GM21515 (cell line): ENCODE results near the gene MLST8.
"Not testable (repeated sequence)": the region's sequence is repeated elsewhere in the genome, so short reads cannot be mapped to it uniquely, and the experiment has no call there.

Source experiments
- ATAC-seq: cut with Tn5 transposase; IDR thresholded peaks from one replicate; pipeline ENCODE4 v1.9.1; 2021; ENCODE audit not compliant: unreplicated experiment

Gene MLST8

GRCh38 chr16:2243031-2243528 is 37.8 kb downstream of the MLST8 start:
- ATAC-seq: no peak

DNA sequence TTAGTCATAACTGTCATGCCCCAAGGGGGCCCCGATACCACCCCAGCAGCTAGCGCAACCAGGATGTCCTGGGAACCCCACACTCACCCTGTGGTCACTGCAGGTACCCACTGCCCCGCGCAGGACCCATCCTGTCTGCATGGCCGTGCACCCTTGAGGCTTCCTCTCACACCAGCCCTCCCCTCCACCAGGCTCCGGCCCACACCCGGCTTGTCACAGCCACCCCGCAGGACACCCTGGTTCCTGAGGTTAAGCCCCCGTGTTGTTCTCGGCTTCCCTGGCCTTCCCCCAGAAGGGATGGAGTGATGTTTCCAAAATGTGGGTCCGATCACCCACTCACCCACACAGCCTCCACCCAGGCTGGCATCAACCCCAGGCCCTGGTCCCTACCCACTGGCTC is 38.5 kb downstream of the MLST8 start:
- no peak for ATAC-seq

- no peak for ATAC-seq
Measured at GRCh38 chr16:2244301-2244700, 39.0 kb downstream of the MLST8 start.

DNA sequence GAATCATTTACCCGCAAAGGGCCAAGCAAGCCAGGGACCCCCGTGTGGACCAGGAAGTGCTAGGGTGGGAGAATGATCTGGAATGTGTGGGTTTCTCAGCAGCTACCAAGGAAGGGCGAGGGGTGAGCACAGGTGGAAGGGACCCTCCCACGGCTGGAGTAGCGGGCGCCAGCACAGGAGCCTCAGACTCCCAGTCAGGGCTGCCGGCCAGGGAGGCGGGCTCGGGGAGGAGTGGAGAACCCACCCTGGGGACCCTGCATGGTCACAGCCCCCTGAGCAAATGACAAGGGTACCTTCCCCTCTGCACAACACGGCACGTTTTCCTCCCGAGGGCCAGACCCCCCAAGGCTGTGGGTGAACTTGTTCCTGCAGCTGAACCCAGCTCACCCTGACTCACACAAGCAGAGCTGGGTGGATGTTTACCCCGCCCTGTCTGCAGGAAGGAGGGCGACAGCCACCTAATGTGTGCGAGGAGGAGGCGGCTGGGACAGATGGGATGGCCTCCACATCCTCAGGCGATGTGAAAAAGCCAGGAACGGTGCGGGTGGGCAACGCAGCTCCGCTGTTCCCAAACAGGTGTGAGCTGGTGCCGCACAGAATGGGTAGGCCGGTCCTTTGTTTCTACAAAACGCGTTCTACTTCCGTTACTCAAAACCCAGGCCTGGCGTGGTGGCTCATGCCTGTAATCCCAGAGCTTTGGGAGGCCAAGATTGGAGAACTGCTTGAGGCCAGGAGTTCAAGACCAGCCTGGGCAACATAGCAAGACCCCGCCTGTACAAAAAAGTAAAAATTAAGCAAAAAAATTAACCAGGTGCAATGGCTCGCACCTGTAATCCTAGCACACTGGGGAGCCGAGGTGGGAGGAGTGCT is 39.9 kb downstream of the MLST8 start:
- no peak for ATAC-seq

DNA sequence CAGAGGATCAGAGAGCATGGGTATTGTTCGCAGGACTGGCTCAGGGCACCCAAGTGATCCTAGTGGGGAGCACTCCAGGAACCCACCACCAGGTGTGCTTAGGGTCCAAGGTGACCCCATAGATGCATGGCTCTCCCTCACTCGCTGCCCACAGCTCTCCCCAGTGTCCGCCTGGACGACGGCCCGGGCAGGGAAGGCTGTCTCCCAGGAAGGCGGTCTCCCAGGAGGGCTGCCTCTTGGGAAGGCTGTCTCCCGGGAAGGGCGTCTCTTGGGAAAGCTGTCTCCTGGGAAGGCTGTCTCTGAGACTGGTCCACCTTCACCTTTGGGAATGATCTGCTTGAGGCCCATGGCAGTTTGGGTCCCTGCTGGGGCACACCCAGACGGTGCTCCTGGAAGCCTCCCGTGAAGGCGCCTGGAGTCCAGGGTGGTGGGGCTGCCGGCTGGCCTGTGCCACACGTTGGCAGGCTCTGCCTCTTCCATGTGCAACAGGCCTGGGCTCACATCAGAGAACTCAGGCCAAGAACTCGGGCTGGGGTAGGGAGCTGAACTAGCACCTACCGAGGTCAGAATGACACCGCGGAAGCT is 41.1 kb downstream of the MLST8 start:
- no peak for ATAC-seq

DNA sequence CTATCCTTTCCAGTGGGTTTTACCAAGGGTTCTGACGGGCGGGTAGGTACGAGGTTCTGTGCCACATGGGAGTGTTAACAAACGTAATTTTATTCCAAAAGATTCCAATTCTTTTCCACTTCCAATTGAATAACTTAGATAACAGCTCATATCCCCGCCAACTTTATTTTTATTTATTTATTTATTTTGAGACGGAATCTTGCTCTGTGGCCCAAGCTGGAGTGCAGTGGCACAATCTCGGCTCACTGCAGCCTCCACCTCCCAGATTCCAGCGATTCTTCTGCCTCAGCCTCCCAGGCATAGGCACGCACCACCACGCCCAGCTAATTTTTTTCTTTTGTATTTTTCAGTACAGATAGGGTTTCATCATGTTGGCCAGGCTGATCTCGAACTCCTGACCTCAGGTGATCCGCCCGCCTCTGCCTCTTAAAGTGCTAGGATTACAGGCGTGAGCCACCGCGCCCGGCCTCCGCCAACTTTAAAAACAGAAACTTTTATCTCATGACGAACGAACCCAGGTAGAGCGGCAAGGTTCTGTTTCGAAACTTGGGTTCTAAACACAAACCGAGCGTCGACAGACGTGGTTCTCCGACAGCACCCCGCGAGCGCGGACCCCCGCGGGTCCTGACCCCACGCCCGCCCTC is 45.5 kb downstream of the MLST8 start:
- no peak for ATAC-seq

- peak; percentile 79 for ATAC-seq
Measured at GRCh38 chr16:2251296-2252111, 46.2 kb downstream of the MLST8 start, which contains the start of gene ECI1. Gene ECI1, minus strand, starts transcription at chr16:2251587. Its CDS starts 21 bp downstream, at chr16:2251566.

GRCh38 chr16:2252806-2253148 is 47.5 kb downstream of the MLST8 start:
- no peak for ATAC-seq

- no peak for ATAC-seq
Measured at GRCh38 chr16:2253293-2253692, 48.0 kb downstream of the MLST8 start.

- ATAC-seq: no peak
Measured at GRCh38 chr16:2256531-2257140, 51.4 kb downstream of the MLST8 start.

DNA sequence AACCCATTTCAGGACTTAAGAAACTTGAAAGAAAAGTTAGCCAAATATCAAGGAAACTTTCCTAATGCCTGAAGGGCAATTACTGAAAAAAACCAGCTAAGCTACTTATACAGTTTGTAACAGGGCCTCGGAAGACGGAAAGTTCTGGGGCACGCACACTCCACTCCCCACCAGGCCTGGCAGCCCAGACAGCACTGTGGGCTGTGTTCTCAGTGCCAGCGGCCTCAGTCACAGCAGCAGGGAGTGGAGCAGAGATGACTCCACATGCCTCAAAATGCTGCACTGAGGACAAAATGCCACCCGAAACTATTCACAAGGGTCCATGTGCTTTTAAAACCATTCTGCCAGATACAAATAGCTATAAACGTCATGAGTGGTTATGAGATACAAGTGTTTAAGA is 52.5 kb downstream of the MLST8 start:
- no peak for ATAC-seq

DNA sequence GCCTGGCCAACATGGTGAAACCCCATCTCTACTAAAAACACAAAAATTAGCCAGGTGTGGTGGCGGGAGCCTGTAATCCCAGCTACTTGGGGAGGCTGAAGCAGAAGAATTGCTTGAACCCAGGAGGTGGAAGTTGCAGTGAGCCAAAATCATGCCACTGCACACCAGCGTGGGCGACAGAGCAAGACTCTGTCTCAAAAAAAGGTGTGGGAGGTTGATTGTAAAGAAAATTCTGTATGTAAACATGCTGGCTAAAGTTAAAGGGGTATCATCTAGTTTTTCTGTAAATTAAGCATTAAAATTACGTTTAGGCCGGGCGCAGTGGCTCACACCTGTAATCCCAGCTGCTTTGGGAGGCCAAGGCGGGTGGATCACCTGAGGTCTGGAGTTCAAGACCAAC is 53.3 kb downstream of the MLST8 start:
- ATAC-seq: not testable (repeated sequence)
